GM18498 (cell line): ENCODE results near the gene TRDN.
A peak's percentile ranks its signal among the peaks of the same experiment; 100 is the strongest.
"Not testable (repeated sequence)": the region's sequence is repeated elsewhere in the genome, so short reads cannot be mapped to it uniquely, and the experiment has no call there.

Experiments
- ATAC-seq: cut with Tn5 transposase; IDR thresholded peaks from one replicate; pipeline ENCODE4 v1.9.1; 2021; ENCODE audit warnings: mild to moderate bottlenecking, moderate library complexity; ENCODE audit not compliant: unreplicated experiment

Gene TRDN

DNA sequence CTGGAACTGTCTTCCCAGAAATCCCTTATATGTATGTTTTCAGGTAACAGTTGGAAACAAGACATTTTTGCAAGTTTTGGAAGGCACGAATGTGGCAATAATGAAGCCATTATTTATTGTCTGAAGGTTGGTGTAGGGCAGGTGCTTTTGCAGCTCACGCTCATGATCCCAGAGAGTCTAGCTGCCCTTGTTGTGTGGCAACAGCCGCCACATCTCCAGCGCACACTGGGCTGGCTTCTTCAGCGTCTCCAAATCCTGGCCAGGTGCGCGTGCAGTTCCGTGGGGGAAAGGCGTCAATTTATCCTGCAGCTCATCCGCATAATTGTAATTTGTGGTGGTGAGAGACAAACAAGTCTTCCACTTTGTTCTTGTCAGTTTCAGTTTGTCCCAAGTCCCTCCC lies 71.2 kb downstream of the TRDN start:
- no peak for ATAC-seq

DNA sequence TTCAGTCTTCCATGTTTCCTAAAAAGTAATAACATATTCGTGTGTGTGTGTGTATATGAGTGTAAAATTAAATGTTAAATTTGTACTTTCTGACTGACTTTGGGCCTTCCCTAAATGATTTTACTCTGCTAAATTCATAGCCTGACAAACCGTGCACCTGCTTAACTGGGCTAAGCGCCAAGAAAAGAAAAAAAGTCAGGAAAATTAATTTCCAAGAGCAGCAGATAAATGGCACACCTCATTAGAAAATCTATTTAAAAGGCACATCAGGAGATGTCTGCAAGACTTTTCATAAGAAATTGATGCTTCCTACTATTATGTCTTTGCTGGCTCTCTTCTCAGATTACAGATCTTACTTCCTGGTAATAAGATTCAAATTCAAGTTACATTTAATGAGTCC lies 72.4 kb downstream of the TRDN start:
- no peak for ATAC-seq

DNA sequence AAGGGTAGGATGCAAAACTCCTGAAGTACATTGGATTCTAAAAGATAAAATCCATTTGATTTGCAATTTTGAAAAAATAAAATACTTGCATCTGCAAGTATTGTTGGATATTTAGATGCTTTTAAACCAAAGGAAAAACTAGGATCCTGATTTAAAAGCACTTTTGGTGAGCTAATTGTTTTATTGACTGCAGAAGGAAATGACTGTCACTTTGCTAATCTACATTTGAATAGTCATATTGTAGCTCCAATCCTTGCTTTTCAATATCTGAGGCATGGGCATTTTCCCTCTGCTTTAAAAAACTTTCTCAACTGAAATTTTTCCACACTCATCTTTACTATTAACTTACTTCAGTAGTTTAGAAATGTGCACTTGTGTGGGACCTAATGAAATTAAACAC lies 74.1 kb downstream of the TRDN start:
- ATAC-seq, result no peak

- no peak for ATAC-seq
Observed at GRCh38 chr6:123562264-123562663, 74.5 kb downstream of the TRDN start.

- not testable (repeated sequence) for ATAC-seq
Observed at GRCh38 chr6:123559816-123560215, 76.9 kb downstream of the TRDN start.

DNA sequence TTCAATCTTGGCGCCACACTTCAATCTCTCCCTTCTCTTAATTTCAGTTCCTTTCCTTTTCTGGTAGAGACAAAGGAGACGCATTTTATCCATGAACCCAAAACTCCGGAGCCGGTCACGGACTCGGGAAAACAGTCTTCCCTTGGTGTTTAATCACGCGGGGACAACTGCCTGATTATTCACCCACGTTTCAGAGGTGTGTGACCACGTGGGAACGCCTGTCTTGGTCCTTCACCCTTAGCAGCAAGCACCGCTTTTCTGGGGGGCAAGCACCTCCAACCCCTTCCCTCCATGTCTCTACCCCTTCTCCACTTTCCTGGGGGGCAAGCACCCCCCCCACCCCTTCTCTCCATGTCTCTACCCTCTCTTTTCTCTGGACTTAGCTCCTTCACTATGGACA lies 79.3 kb downstream of the TRDN start:
- ATAC-seq, result not testable (repeated sequence)

DNA sequence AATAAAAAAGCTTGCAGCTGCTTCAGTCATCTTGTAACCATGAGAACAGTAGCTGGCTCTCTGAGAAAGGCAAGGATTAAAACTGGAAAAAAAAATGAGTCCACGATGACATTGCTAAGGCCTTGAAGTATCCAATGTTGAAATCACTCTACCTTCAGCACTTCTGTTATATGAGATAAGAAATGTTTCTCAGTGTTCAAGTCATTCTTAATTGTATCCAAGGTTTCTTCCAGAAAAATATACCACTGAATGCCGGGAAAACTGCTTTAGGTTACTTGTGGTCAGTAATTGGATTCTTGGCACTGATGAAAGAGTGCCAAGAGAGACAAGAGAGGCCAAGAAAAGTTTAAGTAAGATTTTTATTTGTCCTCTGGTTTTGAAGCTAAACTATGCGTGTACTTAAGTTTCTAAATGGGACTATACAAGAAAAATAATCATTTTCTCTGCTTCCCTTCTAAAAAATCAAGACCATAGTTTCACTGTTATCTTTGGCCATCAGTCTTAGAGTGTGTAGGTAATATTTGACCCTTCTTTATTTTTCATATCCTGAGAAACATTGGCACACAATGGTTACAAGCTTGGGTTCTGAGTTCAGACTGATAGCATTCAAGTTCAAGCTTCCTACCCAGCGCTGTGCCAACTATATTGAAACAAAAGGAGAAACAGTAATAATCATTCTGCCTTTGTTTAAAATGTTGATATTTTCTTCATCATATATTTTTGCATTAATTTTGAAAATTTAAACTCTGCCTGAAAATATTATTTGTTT lies 84.6 kb downstream of the TRDN start:
- no peak for ATAC-seq

GRCh38 chr6:123550052-123550617 lies 86.6 kb downstream of the TRDN start:
- ATAC-seq, result no peak

DNA sequence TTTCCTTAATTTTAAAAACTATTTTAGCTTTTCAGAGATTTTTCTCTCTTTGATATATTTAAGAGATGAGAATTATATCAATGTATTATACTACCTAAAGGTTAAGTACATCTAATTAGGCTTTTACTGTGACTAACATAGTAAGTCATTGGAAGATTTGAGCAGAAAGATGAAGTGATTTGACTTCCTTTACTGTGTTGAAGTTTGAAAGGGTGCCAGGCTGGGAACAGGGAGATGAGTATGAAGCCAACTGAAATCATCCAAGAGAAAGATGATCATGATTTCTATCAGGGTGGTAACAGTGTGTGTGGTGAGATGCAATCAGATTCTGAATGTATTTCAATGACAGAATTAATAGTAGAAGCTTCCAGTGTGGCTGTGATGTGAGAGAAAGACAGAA lies 87.3 kb downstream of the TRDN start:
- ATAC-seq, result no peak

- ATAC-seq, result no peak
Observed at GRCh38 chr6:123547216-123547978, 89.4 kb downstream of the TRDN start.

DNA sequence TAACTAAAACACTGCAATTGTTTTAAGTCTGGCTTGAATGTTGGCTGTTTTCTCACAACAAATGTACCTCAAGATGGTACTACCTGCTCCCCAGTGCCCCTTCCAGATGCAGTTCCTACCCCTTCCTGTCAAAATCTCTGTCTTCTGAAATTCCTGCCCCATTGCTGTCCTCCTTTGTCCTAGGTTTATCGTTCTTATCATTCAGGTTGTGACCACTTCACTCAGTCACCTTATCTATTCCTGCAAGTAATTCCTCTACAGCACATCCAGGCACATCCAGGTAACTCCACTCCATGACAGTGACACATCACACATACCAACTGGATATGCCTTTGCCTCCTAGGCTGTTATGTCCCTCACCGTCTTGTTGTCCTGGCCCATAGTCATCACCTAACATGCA lies 90.2 kb downstream of the TRDN start:
- ATAC-seq, result no peak

GRCh38 chr6:123541462-123541861 lies 95.3 kb downstream of the TRDN start:
- ATAC-seq, result no peak

DNA sequence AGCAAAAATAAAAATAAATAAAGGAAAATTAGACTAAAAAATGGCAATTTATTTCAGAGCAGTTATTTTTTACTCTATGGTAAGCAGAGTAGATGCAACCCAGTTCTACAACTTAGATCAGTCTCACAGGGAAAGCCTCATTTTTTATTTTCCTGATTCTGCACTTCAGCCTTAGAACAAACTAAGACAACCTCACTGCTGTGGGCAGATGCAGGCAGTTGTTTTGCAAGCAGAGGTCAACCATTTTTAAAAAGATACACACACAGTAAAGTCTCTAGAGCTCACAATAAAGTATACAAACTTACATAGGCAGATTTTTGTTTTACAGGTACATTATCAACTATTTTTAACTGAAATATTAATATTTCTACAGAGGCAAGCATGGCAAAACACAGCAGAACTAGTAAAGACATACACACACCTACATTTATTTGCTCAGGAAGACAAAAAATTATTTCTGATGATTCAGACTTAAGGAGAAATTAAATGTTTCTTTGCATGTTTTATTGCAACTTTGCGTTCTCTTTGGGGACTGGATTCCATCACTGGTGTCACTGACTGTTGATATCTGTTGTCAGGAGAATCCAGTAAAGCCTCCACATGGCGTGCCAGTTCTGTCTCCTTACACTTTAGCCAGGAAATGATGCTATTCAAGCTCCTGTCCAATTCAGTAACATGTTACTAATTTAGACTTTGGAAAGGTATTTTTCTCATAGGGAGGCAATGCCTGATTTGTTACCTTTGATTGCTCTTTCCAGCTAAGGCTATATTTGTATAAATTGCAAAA lies 102.7 kb downstream of the TRDN start:
- no peak for ATAC-seq

DNA sequence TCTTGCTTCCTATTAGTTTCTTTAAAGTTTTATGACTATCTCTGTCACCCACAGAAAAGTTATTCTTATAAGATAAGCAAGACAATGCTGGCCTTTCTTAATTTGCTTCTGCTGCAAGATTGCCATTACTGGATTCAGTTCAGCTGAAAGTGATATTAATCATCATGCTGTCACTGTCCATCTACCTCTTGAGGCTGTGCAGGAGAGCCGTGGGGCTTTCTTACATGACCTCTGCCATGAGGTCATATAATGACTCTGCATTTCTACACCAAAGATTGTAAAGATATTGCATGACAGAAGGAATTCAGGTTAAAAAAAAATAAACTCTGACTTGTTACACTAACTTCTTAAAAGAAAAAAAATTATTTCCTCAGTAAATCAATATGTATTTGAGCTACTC lies 106.9 kb downstream of the TRDN start:
- no peak for ATAC-seq

DNA sequence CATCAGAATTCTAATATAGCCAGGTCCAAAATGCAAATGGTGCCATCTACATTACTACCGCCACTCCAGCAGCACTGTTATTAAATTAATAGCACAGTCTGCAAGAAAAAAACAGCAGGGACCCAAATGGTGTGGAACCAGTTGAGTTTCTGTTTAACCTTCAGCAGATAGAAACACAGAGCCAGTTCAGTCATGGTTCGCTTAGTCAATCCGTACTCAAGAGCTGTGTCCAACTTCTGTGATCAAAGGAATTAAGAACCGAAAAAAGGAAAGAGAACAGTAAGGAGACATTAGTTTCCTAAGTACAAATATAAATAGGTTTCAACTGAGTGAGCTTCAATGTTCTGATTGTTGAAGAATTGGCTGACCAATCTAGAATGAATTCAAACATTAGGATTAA lies 107.7 kb downstream of the TRDN start:
- no peak for ATAC-seq

- no peak for ATAC-seq
Observed at GRCh38 chr6:123527406-123527805, 109.3 kb downstream of the TRDN start.

DNA sequence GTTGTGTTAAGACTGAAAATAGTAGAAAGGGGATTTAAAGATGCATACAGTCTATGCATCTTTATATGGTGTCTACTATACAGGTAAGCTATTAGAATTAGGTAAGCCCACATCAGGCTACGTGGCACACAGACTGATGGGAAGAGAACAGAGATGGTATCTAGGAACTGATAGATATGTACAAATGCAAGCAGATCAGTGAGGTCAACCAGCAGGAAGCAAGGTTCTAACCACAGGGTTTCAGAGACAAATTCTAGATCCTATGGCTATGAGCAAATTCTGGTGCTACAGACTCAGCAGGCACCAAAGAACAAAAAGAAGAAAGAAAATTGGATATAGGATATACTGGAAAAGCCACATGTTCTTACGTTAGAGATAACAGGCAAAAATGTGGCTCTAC lies 110.6 kb downstream of the TRDN start:
- peak; percentile 69 for ATAC-seq

- no peak for ATAC-seq
Observed at GRCh38 chr6:123524781-123525180, 112.0 kb downstream of the TRDN start.

DNA sequence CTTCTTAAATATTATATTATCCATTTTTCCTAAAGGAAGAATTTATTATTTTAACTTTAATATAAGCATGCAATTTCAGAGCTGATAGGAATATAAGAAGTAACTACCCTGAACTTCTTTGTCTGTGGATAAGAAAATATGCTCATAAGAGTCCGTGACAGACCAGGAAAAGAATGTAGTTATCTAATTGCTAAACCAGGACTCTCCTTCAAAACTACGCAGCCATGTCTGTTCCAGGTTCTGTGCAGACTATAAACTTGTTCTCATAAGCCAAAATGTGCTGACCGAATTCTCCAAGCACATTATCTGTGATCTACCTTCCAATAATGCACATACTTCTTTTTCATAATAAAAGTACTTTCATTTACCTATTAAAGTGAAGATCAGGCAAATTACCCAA lies 116.5 kb downstream of the TRDN start:
- ATAC-seq, result no peak

DNA sequence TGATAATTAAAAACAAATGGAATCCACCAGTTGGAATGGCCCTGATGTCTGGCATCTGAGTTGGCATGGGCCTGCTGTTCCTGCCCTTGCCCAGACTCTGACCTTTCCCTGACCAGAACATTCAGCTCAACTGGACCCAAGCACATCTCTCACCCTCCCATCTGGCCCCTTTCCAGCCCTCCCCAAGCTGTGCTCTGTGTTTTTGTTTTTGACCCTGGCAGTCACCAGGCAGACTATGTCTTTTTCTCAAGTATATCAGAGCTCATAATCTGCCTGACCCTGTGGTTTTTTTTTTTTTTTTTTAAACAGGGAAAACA lies 117.6 kb downstream of the TRDN start:
- ATAC-seq, result no peak

- ATAC-seq, result no peak
Observed at GRCh38 chr6:123518441-123519188, 118.1 kb downstream of the TRDN start.
